GM19468 (cell line): ENCODE results near the gene RALGAPA2.
"Not testable (repeated sequence)": the region's sequence is repeated elsewhere in the genome, so short reads cannot be mapped to it uniquely, and the experiment has no call there.

Experiments used
- ATAC-seq: cut with Tn5 transposase; IDR thresholded peaks from one replicate; pipeline ENCODE4 v1.9.1; 2021; ENCODE audit warnings: mild to moderate bottlenecking, moderate library complexity, moderate number of reproducible peaks; ENCODE audit not compliant: unreplicated experiment; ENCODE audit errors: extremely low read depth

RALGAPA2 gene

DNA sequence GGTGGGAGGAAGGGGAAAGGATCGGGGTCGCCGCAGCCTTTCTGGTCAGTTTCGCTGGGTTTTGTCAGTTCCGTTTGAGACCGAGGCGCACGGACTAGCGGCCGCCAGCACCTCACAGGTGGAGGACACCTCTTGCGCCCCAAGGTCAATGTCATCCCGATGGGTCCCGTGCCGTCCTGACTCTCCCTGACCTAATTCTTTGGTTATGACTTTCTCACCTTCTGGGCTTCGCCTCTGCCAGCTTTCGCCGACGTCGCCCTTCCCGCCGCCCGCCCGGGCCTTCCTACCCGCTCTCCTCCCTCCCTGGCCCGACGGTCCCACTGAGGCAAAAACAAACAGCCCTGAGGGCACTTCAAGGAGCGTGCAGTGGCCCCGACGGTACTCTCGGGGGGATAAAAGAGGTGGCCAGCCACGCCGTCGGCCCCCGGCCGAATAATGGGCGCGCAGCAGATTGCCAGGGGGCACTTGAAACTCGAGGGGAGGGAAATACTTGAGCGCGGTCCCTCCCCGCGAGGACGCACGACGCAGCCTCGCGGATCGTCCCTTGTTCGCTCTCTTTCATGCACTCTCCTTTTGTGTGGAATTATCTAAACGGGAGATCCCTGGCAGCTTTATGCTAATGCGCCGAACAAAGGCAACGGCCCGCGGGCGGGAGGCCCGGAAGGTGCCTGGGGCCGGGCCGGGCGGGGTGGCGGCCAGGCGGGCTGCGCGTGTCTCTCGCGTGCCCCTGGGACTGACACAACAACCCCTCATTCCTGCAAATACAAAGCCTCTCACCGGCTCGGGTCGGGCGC is 348.4 kb downstream of the RALGAPA2 start:
- ATAC-seq, result no peak

- no peak for ATAC-seq
These were observed 349.0 kb downstream of the RALGAPA2 start for GRCh38 chr20:20363434-20363798.

GRCh38 chr20:20362774-20363433 is 349.5 kb downstream of the RALGAPA2 start:
- no peak for ATAC-seq

DNA sequence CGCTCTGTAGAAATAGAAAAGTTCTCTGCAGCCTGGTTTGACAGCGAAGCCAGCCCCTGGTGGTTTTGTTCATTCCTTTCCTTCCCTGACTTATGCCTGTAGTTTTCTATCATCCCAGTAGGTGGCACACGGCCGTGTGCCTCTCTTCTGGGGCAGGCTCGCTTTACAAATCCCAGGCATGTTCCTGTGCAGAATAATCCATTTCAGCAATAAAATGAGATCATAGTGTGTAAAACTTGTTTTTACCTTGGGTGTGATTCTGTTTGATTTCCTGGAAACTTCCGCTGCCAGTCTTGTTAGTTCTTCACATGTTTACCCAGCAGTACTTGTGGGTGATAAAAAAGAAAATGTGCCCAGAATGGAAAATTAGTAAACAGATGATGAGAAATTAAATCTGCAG is 352.0 kb downstream of the RALGAPA2 start:
- peak; percentile 63 for ATAC-seq

- no peak for ATAC-seq
These were observed 352.8 kb downstream of the RALGAPA2 start for GRCh38 chr20:20359628-20360027.

DNA sequence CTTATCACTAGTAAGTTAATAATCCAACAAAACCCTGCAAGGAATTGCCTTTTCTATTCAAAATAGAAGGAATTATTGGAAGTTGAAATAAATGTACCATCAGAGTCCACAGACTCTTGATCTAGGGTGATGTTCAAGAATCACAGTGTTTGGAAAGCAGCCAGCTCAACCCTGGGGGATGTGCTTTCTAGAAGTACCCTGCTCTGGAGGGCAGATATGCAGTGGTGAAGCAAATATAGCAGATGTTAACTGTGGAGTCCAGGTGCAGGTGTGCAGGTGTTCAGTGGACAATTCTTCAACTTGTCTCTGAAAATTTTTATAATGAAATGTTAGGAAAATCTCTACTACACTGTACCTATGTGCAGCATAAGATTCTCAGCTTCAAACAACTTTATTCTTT is 353.6 kb downstream of the RALGAPA2 start:
- no peak for ATAC-seq

- not testable (repeated sequence) for ATAC-seq
These were observed 356.9 kb downstream of the RALGAPA2 start for GRCh38 chr20:20355503-20355902.

GRCh38 chr20:20353576-20353975 is 358.9 kb downstream of the RALGAPA2 start:
- no peak for ATAC-seq

DNA sequence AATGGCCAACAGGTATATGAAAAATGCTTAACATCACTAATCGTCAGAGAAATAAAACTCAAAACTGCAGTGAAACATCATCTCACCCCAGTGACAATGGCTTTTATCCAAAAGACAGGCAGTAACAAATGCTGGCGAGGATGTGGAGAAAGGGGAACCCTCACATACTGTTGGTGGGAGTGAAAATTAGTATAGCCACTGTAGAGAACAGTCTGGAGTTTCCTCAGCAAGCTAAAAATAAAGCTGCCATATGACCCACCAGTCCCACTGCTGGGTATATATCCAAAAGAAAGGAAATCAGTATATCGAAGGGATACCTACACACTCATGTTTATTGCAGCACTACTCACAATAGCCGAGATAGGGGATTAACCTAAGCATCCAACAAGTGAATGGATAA is 368.0 kb downstream of the RALGAPA2 start:
- no peak for ATAC-seq

GRCh38 chr20:20343932-20344331 is 368.5 kb downstream of the RALGAPA2 start:
- no peak for ATAC-seq
